ENCODE data around the gene FCN2. TPM values are rescaled to one million over a fixed set of nuclear protein-coding genes. Genes with fewer than 3 reads are reported as not detected.

Gene FCN2
- total RNA-seq, 4 donors from 2014 or later = not detected

DNA sequence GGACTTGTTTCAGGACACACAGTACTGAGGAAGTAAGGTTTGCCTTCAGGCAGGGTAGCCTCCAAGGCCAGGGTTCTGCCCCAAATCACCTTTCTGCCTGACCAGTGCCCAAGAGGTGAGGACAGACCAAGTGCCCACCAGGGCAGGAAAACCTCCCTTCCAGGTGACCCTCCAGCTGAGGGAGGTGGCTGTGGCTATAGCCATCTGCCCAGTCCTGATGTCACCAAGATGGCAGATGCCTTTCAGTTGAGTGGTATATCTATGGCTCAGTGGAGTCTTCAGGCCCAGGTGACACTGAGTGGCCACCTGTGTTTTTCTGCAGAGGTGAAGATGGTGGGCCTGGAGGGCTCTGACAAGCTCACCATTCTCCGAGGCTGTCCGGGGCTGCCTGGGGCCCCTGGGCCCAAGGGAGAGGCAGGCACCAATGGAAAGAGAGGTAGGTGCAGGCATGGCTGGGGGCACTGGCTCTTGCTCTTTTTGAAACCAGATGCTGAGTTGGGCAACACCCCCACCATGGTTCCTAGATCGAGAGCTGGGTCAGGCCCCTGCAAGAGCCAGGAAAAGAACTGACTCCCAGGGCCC, 1.7 kb downstream of the FCN2 start:
- no peaks in the 10 kb centered on the region for H3K9me3 ChIP-seq
- H3K36me3 ChIP-seq = no peaks in the 10 kb centered on the region
- H3K27me3 ChIP-seq = no peaks in the 10 kb centered on the region
- no peak for DNase-seq
- H3K4me3 ChIP-seq = no peak overlapping the region
- TF ChIP-seq CTCF (IDR thresholded peaks at IDR 0.05) (no peak), POLR2A (IDR thresholded peaks at IDR 0.05) (no peak)
- H3K4me1 ChIP-seq = no peaks in the 10 kb centered on the region
- H3K27ac ChIP-seq = no peak overlapping the region

DNA sequence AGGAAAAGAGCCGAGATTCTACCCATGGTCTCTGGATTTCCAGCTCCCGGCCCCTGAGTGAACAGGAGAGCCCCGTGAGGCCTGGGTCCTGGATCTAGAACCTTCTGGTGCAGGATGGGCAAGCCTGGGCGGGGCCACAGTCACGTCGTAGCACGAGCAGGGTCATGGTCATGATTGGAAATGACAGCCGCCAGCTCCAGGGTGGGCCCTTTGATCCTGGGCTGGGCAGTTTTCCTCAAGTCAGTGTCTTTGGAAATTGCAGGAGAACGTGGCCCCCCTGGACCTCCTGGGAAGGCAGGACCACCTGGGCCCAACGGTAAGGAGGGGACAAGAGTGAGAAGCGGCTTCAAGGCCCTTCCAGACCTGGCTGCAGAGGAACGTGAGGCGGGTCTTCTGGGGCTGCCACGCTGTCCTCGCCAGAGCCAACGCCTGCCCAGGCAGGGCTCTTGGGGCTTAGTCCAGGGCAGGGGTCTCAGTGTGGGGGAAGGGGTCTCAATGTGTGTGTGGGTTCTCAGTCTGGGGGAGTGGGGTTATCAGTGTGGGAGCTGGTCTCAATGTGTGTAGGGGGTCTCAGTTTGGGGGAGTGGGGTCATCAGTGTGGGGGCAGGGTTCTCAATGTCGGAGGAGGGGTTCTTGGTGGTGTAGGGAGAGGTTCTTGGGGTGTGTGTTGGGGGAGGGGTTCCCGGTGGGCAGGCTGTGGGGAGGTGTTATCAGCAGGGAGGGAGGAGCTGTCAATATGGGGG, 2.6 kb downstream of the FCN2 start:
- Histone ChIP-seq H3K9me3 (no peaks in the 10 kb centered on the region), H3K27me3 (no peaks in the 10 kb centered on the region), H3K4me1 (no peaks in the 10 kb centered on the region), H3K27ac (no peak overlapping the region), H3K36me3 (no peaks in the 10 kb centered on the region), H3K4me3 (no peak overlapping the region)
- DNase-seq = no peak
- no peak for TF ChIP-seq CTCF (IDR thresholded peaks at IDR 0.05)
- TF ChIP-seq POLR2A (IDR thresholded peaks at IDR 0.05) = no peak

DNA sequence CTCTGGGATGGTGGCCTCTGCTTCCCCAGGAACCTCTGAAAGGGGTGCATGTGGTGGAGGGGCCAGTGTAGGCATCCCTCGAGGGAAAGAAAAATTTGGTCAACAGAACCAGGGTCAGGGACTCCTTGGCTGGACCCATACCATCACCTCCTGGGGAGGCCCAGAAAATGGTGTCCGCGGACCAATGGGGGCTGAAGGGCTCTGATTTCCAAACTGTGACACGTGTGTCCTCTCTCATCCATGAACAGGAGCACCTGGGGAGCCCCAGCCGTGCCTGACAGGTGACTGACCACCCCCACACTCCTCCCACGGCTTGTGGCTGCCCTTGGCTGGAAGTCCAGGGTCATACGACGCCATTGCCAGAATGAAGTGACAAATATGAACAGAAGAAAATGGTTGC, 3.9 kb downstream of the FCN2 start:
- H3K36me3 ChIP-seq = no peaks in the 10 kb centered on the region
- DNase-seq = no peak
- no peak overlapping the region for H3K27ac ChIP-seq
- TF ChIP-seq POLR2A (IDR thresholded peaks at IDR 0.05) = no peak
- no peak for TF ChIP-seq CTCF (IDR thresholded peaks at IDR 0.05)
- no peaks in the 10 kb centered on the region for H3K27me3 ChIP-seq
- H3K4me3 ChIP-seq = no peak overlapping the region
- H3K4me1 ChIP-seq = no peaks in the 10 kb centered on the region
- no peaks in the 10 kb centered on the region for H3K9me3 ChIP-seq

DNA sequence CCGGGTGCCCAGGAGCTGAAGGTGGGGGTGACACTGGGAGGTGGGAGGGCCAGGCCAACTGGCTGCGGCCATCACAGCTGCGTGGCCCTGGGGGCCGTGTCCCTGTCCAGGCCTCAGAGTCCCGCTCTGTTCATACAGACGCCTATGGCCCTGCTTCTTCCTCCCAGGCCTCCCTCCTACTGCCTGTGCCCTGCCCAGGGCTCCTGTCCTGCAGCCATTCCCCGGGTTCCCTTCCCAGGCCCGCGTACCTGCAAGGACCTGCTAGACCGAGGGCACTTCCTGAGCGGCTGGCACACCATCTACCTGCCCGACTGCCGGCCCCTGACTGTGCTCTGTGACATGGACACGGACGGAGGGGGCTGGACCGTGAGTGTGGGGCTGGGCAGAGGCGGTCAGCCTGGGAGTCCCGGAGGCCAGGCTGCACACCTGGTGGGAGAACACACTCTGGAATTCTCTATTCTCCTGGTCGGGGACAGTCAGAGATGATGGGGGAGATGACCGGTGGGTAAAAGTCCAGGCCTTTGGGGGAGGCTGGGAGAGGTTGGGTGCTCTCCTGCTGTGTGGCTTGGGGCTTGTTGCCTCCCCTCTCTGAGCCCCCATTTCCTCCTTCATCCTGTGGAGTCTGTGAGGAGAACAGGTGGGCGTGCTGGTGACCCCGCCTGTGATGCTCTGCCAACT, 4.5 kb downstream of the FCN2 start:
- Histone ChIP-seq H3K4me1 (no peaks in the 10 kb centered on the region), H3K4me3 (no peak overlapping the region)

More for the DNA sequence above, 4.5 kb downstream of the FCN2 start:
- DNase-seq = no peak
- no peaks in the 10 kb centered on the region for H3K9me3 ChIP-seq
- H3K27me3 ChIP-seq = no peaks in the 10 kb centered on the region
- no peak overlapping the region for H3K27ac ChIP-seq
- no peaks in the 10 kb centered on the region for H3K36me3 ChIP-seq
- no peak for TF ChIP-seq POLR2A (IDR thresholded peaks at IDR 0.05)
- TF ChIP-seq CTCF (IDR thresholded peaks at IDR 0.05) = no peak

Measured in Peyer's patch (tissue), 4 donors.